Measurements from ENCODE around the gene MYMX. TPM values are rescaled to one million over a fixed set of nuclear protein-coding genes. Genes with fewer than 3 reads are reported as not detected.

MYMX gene
- total RNA-seq, 1 experiment from 2014 or later, result not detected

DNA sequence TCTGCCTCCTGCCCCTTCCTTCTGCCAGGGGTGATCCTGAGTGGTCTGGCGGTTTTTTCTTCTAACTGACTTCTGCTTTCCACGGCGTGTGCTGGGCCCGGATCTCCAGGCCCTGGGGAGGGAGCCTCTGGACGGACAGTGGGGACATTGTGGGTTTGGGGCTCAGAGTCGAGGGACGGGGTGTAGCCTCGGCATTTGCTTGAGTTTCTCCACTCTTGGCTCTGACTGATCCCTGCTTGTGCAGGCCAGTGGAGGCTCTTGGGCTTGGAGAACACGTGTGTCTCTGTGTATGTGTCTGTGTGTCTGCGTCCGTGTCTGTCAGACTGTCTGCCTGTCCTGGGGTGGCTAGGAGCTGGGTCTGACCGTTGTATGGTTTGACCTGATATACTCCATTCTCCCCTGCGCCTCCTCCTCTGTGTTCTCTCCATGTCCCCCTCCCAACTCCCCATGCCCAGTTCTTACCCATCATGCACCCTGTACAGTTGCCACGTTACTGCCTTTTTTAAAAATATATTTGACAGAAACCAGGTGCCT lies 16.9 kb downstream of the MYMX start:
- Histone ChIP-seq H3K4me1 (ENCODE audit: insufficient read depth, low read length, poor library complexity, severe bottlenecking) (peaks cover 10% of the 10 kb centered on the region), H3K27ac (ENCODE audit: low read depth, low read length, poor library complexity, severe bottlenecking) (peak overlapping the region; percentile 3), H3K36me3 (ENCODE audit: insufficient read depth, low read length, poor library complexity, severe bottlenecking) (peaks cover 38% of the 10 kb centered on the region), H3K9me3 (ENCODE audit: low read depth, low read length, poor library complexity, severe bottlenecking) (no peaks in the 10 kb centered on the region), H3K27me3 (replicated peaks; ENCODE audit: insufficient read depth, low read depth, low read length, poor library complexity) (no peaks in the 10 kb centered on the region), H3K4me3 (ENCODE audit: low read depth, low read length, poor library complexity, severe bottlenecking) (no peak overlapping the region)
- no peak for TF ChIP-seq EZH2 (IDR thresholded peaks at IDR 0.05; ENCODE audit: borderline replicate concordance, low read depth, low read length, poor library complexity, severe bottlenecking)
- TF ChIP-seq, protein P1, sequence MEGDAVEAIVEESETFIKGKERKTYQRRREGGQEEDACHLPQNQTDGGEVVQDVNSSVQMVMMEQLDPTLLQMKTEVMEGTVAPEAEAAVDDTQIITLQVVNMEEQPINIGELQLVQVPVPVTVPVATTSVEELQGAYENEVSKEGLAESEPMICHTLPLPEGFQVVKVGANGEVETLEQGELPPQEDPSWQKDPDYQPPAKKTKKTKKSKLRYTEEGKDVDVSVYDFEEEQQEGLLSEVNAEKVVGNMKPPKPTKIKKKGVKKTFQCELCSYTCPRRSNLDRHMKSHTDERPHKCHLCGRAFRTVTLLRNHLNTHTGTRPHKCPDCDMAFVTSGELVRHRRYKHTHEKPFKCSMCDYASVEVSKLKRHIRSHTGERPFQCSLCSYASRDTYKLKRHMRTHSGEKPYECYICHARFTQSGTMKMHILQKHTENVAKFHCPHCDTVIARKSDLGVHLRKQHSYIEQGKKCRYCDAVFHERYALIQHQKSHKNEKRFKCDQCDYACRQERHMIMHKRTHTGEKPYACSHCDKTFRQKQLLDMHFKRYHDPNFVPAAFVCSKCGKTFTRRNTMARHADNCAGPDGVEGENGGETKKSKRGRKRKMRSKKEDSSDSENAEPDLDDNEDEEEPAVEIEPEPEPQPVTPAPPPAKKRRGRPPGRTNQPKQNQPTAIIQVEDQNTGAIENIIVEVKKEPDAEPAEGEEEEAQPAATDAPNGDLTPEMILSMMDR (conservative IDR thresholded peaks at IDR 0.05; ENCODE audit: low read depth, low read length), result no peak
- intact Hi-C loops (cut with micrococcal nuclease; ENCODE audit: unreplicated experiment), result loop anchor here (2.0 kb wide), 1 partner anchor 137 kb away; no protein-coding TSS in a partner anchor
- no peak for DNase-seq (ENCODE audit: low spot score)
- CTCF ChIA-PET, result interaction anchor here (0.9 kb wide), 1 partner anchor 12 kb away, joined by 3 read pairs; no protein-coding TSS in a partner anchor
- POLR2A ChIA-PET (ENCODE audit: low non-redundant PET), result no interaction called here
- no TSS peak for BruUV-seq (replicated peaks)

DNA sequence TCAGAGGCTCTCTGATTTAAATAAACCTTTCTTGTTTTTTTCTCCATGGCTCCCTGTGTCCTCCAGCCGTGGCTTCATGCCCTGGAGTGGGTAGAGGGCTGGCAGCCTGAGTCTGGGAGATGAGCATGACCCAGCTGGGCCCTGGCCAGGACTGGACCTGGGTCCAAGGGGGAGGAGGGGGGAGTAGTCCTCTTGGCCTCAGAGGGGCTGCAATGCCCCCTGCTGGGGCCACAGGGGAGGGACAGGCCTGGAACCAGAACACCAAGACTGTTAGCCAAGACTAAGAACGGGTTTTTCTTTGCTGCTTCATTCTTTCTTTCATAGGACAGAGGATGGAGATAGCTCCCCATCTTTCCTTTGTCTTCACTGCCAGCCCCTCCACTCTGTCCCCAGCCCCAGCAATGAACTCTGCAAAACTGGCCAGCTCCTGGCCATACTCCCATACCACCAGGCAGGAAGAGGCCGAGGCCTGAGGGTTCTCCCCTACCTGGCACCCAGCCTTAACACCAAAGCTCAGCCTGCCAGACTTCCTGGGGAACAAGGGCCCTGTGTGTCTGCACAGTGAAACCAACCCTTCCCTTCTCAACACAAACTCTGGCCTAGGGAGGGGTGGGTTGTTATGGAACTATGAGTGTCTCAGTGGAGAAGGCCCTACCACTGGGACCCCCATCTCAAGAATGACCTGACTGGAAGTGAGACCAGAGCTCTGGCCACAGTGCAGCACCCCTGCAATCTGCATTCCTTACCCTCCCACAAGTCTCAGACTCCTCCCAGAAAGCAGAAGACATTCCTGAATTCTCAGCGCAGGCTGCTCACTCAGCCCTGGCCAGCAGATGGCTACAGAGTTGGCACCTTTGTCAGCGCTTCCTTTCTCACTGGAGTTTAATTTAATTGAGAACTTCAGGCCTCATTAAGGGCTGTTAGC lies 17.6 kb downstream of the MYMX start:
- Histone ChIP-seq H3K9me3 (ENCODE audit: low read depth, low read length, poor library complexity, severe bottlenecking) (no peaks in the 10 kb centered on the region), H3K36me3 (ENCODE audit: insufficient read depth, low read length, poor library complexity, severe bottlenecking) (peaks cover 32% of the 10 kb centered on the region), H3K4me3 (ENCODE audit: low read depth, low read length, poor library complexity, severe bottlenecking) (no peak overlapping the region), H3K27ac (ENCODE audit: low read depth, low read length, poor library complexity, severe bottlenecking) (peak overlapping the region; percentile 47), H3K27me3 (replicated peaks; ENCODE audit: insufficient read depth, low read depth, low read length, poor library complexity) (no peaks in the 10 kb centered on the region), H3K4me1 (ENCODE audit: insufficient read depth, low read length, poor library complexity, severe bottlenecking) (peaks cover 10% of the 10 kb centered on the region)
- DNase-seq (ENCODE audit: low spot score), result peak; percentile 61
- ChIA-PET POLR2A (ENCODE audit: low non-redundant PET) (no interaction called here), CTCF (interaction anchor here (0.9 kb wide), 1 partner anchor 13 kb away, joined by 3 read pairs; no protein-coding TSS in a partner anchor)
- TF ChIP-seq EZH2 (IDR thresholded peaks at IDR 0.05; ENCODE audit: borderline replicate concordance, low read depth, low read length, poor library complexity, severe bottlenecking), result no peak
- TF ChIP-seq, protein P1 (conservative IDR thresholded peaks at IDR 0.05; ENCODE audit: low read depth, low read length), result peak; percentile 65
- intact Hi-C loops (cut with micrococcal nuclease; ENCODE audit: unreplicated experiment), result loop anchor here (2.0 kb wide), 1 partner anchor 138 kb away; no protein-coding TSS in a partner anchor
- no TSS peak for BruUV-seq (replicated peaks)

DNA sequence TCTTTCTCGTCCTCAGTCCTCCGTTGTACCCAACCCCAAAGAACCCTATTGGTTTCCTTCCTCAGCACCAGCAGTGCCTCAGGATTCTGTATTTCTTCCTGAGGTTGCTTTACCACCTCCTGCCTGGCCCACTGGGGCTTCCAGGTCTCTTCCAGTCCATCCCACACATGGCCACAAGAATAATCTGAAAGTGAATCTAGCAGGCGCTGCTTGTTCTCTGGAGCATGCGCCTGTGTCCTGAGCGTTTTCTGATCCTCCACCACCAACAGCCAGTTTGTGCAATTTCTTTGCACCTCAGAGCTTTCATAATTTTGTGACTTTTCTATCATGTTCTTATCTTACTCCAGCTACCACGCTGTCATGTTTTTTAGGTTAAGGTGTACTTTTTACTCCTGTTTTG lies 18.5 kb downstream of the MYMX start:
- peaks cover 23% of the 10 kb centered on the region for H3K36me3 ChIP-seq (ENCODE audit: insufficient read depth, low read length, poor library complexity, severe bottlenecking)
- ChIA-PET CTCF (no interaction called here), POLR2A (ENCODE audit: low non-redundant PET) (no interaction called here)
- H3K27me3 ChIP-seq (replicated peaks; ENCODE audit: insufficient read depth, low read depth, low read length, poor library complexity), result no peaks in the 10 kb centered on the region
- TF ChIP-seq, protein P1 (conservative IDR thresholded peaks at IDR 0.05; ENCODE audit: low read depth, low read length), result no peak
- no peak for TF ChIP-seq EZH2 (IDR thresholded peaks at IDR 0.05; ENCODE audit: borderline replicate concordance, low read depth, low read length, poor library complexity, severe bottlenecking)
- intact Hi-C loops (cut with micrococcal nuclease; ENCODE audit: unreplicated experiment), result loop anchor here (2.0 kb wide), 1 partner anchor 138 kb away; no protein-coding TSS in a partner anchor
- H3K4me3 ChIP-seq (ENCODE audit: low read depth, low read length, poor library complexity, severe bottlenecking), result no peak overlapping the region
- no peak for DNase-seq (ENCODE audit: low spot score)
- peak overlapping the region; percentile 47 for H3K27ac ChIP-seq (ENCODE audit: low read depth, low read length, poor library complexity, severe bottlenecking)
- peaks cover 10% of the 10 kb centered on the region for H3K4me1 ChIP-seq (ENCODE audit: insufficient read depth, low read length, poor library complexity, severe bottlenecking)
- no TSS peak for BruUV-seq (replicated peaks)
- no peaks in the 10 kb centered on the region for H3K9me3 ChIP-seq (ENCODE audit: low read depth, low read length, poor library complexity, severe bottlenecking)

Data from A673 (cell line).